CD4-positive, CD25-positive, alpha-beta regulatory T cell (primary cell): Measurements from ENCODE around the gene METTL4. TPM values are rescaled to one million over a fixed set of nuclear protein-coding genes. Genes with fewer than 3 reads are reported as not detected.

Experiments used
- ATAC-seq, 2 donors: fragments of 150-1000 bp; cut with Tn5 transposase; one replicate each; pipeline ENCODE4 v1.10.0; 2021; ENCODE audit warnings: low read depth in 2 of 2, moderate number of reproducible peaks in 2 of 2, moderate library complexity in 1 of 2
- DNase-seq, 3 donors: peaks; one replicate each; pipeline versions ENCODE4 v3.0.0 to v3.0.0-alpha.2; 2012 to 2022; ENCODE audit warnings: mixed read lengths in 1 of 3
- H3K27ac ChIP-seq: one replicate; pipeline ENCODE4 v1.7.0; 2013; ENCODE audit warnings: mild to moderate bottlenecking, low read length; ENCODE audit not compliant: insufficient read depth, poor library complexity, severe bottlenecking
- H3K27me3 ChIP-seq: one replicate; pipeline ENCODE4 v1.7.0; 2013; ENCODE audit warnings: low read length; ENCODE audit not compliant: control insufficient read depth, insufficient read depth
- H3K36me3 ChIP-seq: one replicate; pipeline ENCODE4 v1.7.0; 2013; ENCODE audit warnings: mild to moderate bottlenecking, low read length, moderate library complexity; ENCODE audit not compliant: control insufficient read depth, insufficient read depth
- H3K4me1 ChIP-seq: 2 replicates; pipeline ENCODE4 v1.7.0; 2013; ENCODE audit warnings: mild to moderate bottlenecking, low read length; ENCODE audit not compliant: insufficient read depth, control insufficient read depth, poor library complexity, severe bottlenecking
- H3K4me3 ChIP-seq: one replicate; pipeline ENCODE4 v1.7.0; 2013; ENCODE audit warnings: low read depth, mild to moderate bottlenecking, low read length, moderate library complexity
- H3K9me3 ChIP-seq, 2 experiments: 1 replicate in 1 of 2; 2 replicates in 1 of 2; pipeline ENCODE4 v1.7.0; 2013; ENCODE audit warnings: low read length in 2 of 2, mild to moderate bottlenecking in 1 of 2, moderate library complexity in 1 of 2; ENCODE audit not compliant: control insufficient read depth in 2 of 2
- H3K27ac Mint-ChIP-seq, 3 donors: one replicate each; pipeline ENCODE4 v1.8.0; 2020 to 2022; ENCODE audit warnings: mild to moderate bottlenecking in 3 of 3, mixed read lengths in 3 of 3, moderate library complexity in 2 of 3
- H3K27me3 Mint-ChIP-seq: one replicate; pipeline ENCODE4 v1.8.0; 2022; ENCODE audit warnings: mild to moderate bottlenecking, mixed read lengths
- H3K36me3 Mint-ChIP-seq: one replicate; pipeline ENCODE4 v1.8.0; 2020; ENCODE audit warnings: mixed read lengths
- H3K4me1 Mint-ChIP-seq, 4 donors: one replicate each; pipeline ENCODE4 v1.8.0; 2020 to 2022; ENCODE audit warnings: mixed read lengths in 4 of 4, mild to moderate bottlenecking in 1 of 4
- H3K4me3 Mint-ChIP-seq, 4 donors: one replicate each; pipeline ENCODE4 v1.8.0; 2020 to 2022; ENCODE audit warnings: mild to moderate bottlenecking in 4 of 4, mixed read lengths in 4 of 4, moderate library complexity in 3 of 4
- H3K9me3 Mint-ChIP-seq, 7 donors: one replicate each; pipeline ENCODE4 v1.8.0; 2020 to 2022; ENCODE audit warnings: mixed read lengths in 7 of 7, mild to moderate bottlenecking in 3 of 7, moderate library complexity in 2 of 7
- polyA plus RNA-seq, 4 donors: library from polyadenylated mRNA; unstranded; fragments of 300-500 nt; fragmentation: Illumina TruSeq; gene quantifications; one replicate each; pipeline ENCODE4 v1.2.3, GENCODE V29; 2021
- total RNA-seq: library from RNA; stranded (reverse); gene quantifications from one replicate; pipeline ENCODE4 v1.2.3, GENCODE V29; 2022

METTL4 gene
- total and polyA plus RNA-seq, 5 donors from 2014 or later = 15.1 to 23.3 (median 18.5) TPM

GRCh38 chr18:2515908-2516625 is 55.2 kb downstream of the METTL4 start:
- H3K4me1 Mint-ChIP-seq = peaks cover 0 to 20% (median 17%) of the 10 kb centered on the region in 4 donors
- peaks cover 0 to 2% (median 0%) of the 10 kb centered on the region in 7 donors for H3K9me3 Mint-ChIP-seq
- peak in 2 of 3 donors; percentile 30 to 70 for DNase-seq
- H3K27me3 Mint-ChIP-seq = no peaks in the 10 kb centered on the region
- Histone ChIP-seq H3K27ac (no peak overlapping the region), H3K36me3 (no peaks in the 10 kb centered on the region), H3K4me1 (peaks cover 12% of the 10 kb centered on the region), H3K27me3 (no peaks in the 10 kb centered on the region), H3K4me3 (no peak overlapping the region), H3K9me3 (no peaks in the 10 kb centered on the region)
- ATAC-seq = peak; percentile 86 to 90
- H3K36me3 Mint-ChIP-seq = peaks cover 3% of the 10 kb centered on the region
- no peak overlapping the region for H3K4me3 Mint-ChIP-seq
- peak overlapping the region in 2 of 3 donors; percentile 58 to 77 for H3K27ac Mint-ChIP-seq

DNA sequence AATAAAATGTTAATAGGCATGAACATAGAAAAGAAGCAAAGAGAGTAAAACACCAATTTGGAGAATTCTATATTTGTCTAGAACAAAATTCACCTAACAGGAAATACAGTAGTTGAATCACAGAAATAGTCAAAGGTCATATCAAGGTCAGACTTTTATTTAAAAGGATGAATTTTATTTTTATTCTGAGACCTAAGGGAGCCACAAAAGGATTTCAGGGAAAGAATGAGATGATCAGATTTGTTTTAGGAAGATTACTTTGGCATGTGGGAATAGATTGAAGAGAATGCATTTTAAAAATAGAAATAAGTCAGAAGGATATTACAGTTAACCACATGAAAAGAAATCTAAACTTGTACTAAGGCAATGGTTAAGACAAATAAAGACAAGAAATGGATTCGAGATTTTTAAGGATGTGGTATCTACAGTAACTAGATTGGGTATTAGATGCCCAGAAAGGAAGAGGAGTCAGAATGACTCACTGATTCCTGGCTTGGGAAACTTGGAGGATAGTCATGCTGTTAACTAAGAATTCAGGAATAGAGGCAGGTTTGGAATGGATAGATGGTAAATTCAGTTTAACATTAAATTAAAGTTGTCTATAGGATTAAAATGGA is 56.0 kb downstream of the METTL4 start:
- Histone ChIP-seq H3K9me3 (no peaks in the 10 kb centered on the region), H3K4me3 (no peak overlapping the region), H3K36me3 (no peaks in the 10 kb centered on the region), H3K27ac (no peak overlapping the region), H3K27me3 (no peaks in the 10 kb centered on the region), H3K4me1 (peaks cover 12% of the 10 kb centered on the region)
- Mint-ChIP-seq H3K4me1 (peaks cover 0 to 20% (median 17%) of the 10 kb centered on the region in 4 donors), H3K9me3 (peaks cover 0 to 2% (median 0%) of the 10 kb centered on the region in 7 donors), H3K4me3 (peak overlapping the region in 1 of 4 donors; percentile 48), H3K27me3 (no peaks in the 10 kb centered on the region), H3K36me3 (no peaks in the 10 kb centered on the region), H3K27ac (peak overlapping the region in 1 of 3 donors; percentile 58)
- DNase-seq (no peak), ATAC-seq (no peak)

- Histone ChIP-seq H3K4me3 (no peak overlapping the region), H3K36me3 (no peaks in the 10 kb centered on the region), H3K9me3 (no peaks in the 10 kb centered on the region), H3K27me3 (no peaks in the 10 kb centered on the region), H3K4me1 (peaks cover 12% of the 10 kb centered on the region), H3K27ac (no peak overlapping the region)
- ATAC-seq (no peak), DNase-seq (no peak)
- peaks cover 0 to 2% (median 0%) of the 10 kb centered on the region in 7 donors for H3K9me3 Mint-ChIP-seq
- no peak overlapping the region for H3K27ac Mint-ChIP-seq
- no peaks in the 10 kb centered on the region for H3K27me3 Mint-ChIP-seq
- H3K4me3 Mint-ChIP-seq = no peak overlapping the region
- no peaks in the 10 kb centered on the region for H3K36me3 Mint-ChIP-seq
- H3K4me1 Mint-ChIP-seq = peaks cover 0 to 20% (median 17%) of the 10 kb centered on the region in 4 donors
Measured at GRCh38 chr18:2513616-2514015, 57.7 kb downstream of the METTL4 start.

DNA sequence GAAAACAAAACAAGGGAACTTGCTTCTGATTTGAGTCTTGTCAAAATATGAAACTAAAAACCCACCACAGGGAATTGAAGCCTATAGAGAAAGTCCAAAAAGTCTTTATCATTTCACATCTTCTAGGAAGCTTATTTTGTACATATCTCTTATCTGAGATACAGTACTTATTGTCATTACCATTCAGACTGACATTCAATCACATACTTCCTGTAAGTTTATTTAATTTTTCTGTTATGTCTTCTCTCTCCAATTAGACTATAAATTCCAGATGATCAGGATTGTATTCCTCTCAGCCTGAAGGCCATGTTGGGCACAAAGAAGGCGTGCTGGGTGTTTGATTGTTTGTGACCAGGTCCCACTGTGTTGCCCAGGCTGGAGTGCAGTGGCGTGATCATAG is 59.2 kb downstream of the METTL4 start:
- Mint-ChIP-seq H3K9me3 (peaks cover 0 to 2% (median 0%) of the 10 kb centered on the region in 7 donors), H3K4me1 (peaks cover 0 to 19% (median 15%) of the 10 kb centered on the region in 4 donors), H3K27ac (no peak overlapping the region), H3K27me3 (no peaks in the 10 kb centered on the region), H3K4me3 (no peak overlapping the region), H3K36me3 (no peaks in the 10 kb centered on the region)
- Histone ChIP-seq H3K27me3 (no peaks in the 10 kb centered on the region), H3K27ac (no peak overlapping the region), H3K4me3 (no peak overlapping the region), H3K36me3 (no peaks in the 10 kb centered on the region), H3K4me1 (peaks cover 12% of the 10 kb centered on the region), H3K9me3 (no peaks in the 10 kb centered on the region)
- ATAC-seq (no peak), DNase-seq (no peak)

- DNase-seq = no peak
- peak overlapping the region in 1 of 3 donors; percentile 34 for H3K27ac Mint-ChIP-seq
- no peaks in the 10 kb centered on the region for H3K27me3 Mint-ChIP-seq
- peaks cover 8% of the 10 kb centered on the region for H3K4me1 ChIP-seq
- no peaks in the 10 kb centered on the region for H3K9me3 ChIP-seq
- no peaks in the 10 kb centered on the region for H3K36me3 Mint-ChIP-seq
- no peaks in the 10 kb centered on the region for H3K36me3 ChIP-seq
- no peak overlapping the region for H3K4me3 ChIP-seq
- peaks cover 0 to 14% (median 14%) of the 10 kb centered on the region in 4 donors for H3K4me1 Mint-ChIP-seq
- ATAC-seq = no peak
- no peak overlapping the region for H3K27ac ChIP-seq
- peaks cover 0 to 2% (median 0%) of the 10 kb centered on the region in 7 donors for H3K9me3 Mint-ChIP-seq
- H3K4me3 Mint-ChIP-seq = no peak overlapping the region
- H3K27me3 ChIP-seq = no peaks in the 10 kb centered on the region
Measured at GRCh38 chr18:2511451-2511850, 59.9 kb downstream of the METTL4 start.

DNA sequence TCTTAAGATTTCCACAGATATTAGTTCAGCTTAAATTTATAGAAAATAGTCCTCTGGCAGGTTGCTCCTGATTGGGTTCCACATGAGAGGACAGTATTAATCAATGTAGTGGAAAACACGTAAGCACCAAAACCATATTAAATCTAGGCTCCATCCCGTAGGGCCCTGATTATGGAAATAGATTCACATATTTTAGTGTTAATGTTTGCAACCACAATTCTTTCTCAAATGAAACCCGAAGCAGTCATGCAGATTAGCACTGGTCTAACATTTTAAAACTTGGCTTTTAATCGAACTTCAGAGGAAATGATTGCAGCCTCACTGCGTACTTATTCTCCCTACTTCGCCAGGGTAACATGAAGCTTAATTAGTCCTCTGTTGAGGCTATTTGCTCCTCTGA is 60.9 kb downstream of the METTL4 start:
- DNase-seq (no peak), ATAC-seq (no peak)
- Mint-ChIP-seq H3K36me3 (no peaks in the 10 kb centered on the region), H3K27me3 (no peaks in the 10 kb centered on the region), H3K4me3 (no peak overlapping the region), H3K27ac (no peak overlapping the region), H3K9me3 (peaks cover 0 to under 1% (median 0%) of the 10 kb centered on the region in 7 donors), H3K4me1 (peaks cover 0 to 5% (median 4%) of the 10 kb centered on the region in 4 donors)
- H3K27ac ChIP-seq = no peak overlapping the region
- H3K27me3 ChIP-seq = no peaks in the 10 kb centered on the region
- no peak overlapping the region for H3K4me3 ChIP-seq
- H3K4me1 ChIP-seq = no peaks in the 10 kb centered on the region
- H3K9me3 ChIP-seq = no peaks in the 10 kb centered on the region
- H3K36me3 ChIP-seq = no peaks in the 10 kb centered on the region

DNA sequence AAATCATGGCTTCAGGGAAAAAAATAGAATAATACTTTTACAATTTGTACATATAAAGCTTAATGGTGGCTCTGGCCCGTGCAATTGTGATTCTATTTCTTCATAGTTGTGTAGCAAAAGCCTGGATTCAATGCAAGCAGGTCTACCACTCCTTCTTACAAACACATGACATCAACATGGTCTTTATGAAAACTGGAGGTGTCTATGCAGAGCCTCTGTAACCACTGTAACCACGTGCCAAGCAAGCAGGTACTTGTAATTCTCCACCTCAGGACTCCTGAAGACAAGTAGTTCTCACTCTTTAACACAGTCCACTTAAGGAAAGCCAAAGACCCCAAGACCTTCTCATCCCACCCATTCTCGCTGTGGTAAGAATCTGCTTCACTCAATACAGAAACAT is 62.6 kb downstream of the METTL4 start:
- Histone ChIP-seq H3K27ac (no peak overlapping the region), H3K4me1 (no peaks in the 10 kb centered on the region), H3K36me3 (no peaks in the 10 kb centered on the region), H3K27me3 (no peaks in the 10 kb centered on the region), H3K4me3 (no peak overlapping the region), H3K9me3 (no peaks in the 10 kb centered on the region)
- Mint-ChIP-seq H3K4me1 (no peaks in the 10 kb centered on the region), H3K27me3 (no peaks in the 10 kb centered on the region), H3K9me3 (peaks cover 0 to 2% (median 0%) of the 10 kb centered on the region in 7 donors), H3K27ac (no peak overlapping the region), H3K36me3 (no peaks in the 10 kb centered on the region), H3K4me3 (no peak overlapping the region)
- no peak for ATAC-seq
- DNase-seq = no peak
